ENCODE measurements around the gene ZFAND4.
A peak's percentile ranks its signal among the peaks of the same experiment; 100 is the strongest.
"Not testable (repeated sequence)": the region's sequence is repeated elsewhere in the genome, so short reads cannot be mapped to it uniquely, and the experiment has no call there.

The ZFAND4 gene

DNA sequence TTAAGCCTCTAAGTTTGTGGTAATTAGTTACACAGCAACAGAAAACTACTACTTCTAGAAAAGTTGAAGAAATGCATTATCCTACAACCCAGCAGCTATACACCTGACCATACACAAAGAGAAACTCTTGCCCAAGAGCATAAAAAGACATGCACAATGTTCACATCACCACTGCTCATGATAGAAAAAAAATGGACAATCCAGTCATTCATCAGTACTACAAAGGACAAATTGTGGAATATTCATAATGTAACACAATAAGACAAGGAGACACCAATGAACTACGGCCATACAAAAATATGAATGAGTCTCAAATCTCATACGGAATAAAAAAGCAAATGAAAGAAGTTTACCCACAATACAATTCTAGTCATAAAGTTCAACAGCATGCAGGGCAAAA lies 87.4 kb downstream of the ZFAND4 start:
- peaks cover 12% of the 10 kb centered on the region for H3K9me3 Mint-ChIP-seq
- ATAC-seq = no peak
- H3K4me1 Mint-ChIP-seq = peaks cover 43% of the 10 kb centered on the region
- H3K27ac Mint-ChIP-seq = no peak overlapping the region
- peaks cover 50% of the 10 kb centered on the region for H3K36me3 Mint-ChIP-seq
- H3K4me3 Mint-ChIP-seq = no peak overlapping the region
- no peaks in the 10 kb centered on the region for H3K27me3 Mint-ChIP-seq

DNA sequence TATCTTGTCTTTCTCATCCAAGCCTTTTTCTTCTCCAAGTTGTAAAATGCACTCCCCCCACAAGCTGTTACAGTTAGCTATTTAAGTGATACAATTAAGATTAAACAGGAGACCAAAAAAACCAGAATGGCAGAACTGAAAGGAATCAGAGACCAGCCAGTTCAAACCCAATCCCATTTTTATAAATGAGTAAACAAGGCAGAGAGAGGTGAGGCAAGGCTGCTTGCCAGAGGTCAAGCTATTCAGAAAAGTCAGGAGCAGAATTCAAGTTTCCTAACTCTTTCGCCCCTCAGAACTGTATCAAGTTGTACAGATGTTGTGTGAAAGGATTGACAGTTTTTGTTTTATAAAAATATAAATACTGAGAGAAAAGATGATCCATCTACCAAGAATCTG lies 90.2 kb downstream of the ZFAND4 start:
- Mint-ChIP-seq H3K4me3 (no peak overlapping the region), H3K9me3 (peaks cover 8% of the 10 kb centered on the region), H3K27ac (peak overlapping the region; percentile 92), H3K36me3 (peaks cover 35% of the 10 kb centered on the region), H3K4me1 (peaks cover 55% of the 10 kb centered on the region), H3K27me3 (no peaks in the 10 kb centered on the region)
- no peak for ATAC-seq

DNA sequence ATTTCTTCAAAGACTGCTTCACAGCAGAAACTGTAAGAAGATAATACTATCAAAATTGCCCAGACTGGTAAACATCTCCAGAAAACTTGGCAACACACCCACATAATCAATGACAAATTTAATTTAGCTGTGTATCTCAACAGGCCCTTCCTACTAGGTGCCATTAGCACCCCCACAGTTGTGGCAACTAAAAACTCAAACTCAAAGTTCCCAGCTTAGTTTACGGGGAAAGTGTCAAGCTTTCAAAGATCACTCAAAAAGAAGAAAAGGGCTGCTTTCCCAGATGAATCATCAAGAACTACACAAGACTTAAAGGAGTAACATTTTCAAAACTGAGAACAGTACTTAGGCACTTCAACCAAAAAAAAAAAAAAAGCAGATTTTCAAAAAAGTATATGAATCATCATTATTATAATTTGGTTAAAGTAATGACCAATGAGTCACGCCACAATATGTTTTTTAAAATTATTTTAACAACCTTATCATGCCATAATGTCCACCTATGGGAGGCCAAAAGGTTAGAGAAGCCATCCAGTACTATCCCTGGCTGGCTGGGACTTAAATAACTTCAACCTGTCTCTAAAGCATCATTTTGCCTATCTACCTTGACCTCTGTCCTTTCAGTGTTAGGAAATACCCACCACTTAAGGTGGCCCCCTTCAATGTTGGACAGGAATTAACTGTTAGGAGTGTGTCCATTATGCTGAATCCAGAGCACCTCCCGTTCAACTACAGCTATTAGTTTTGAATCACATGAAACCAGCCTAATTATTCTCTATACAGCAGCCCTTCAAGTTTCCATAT lies 90.8 kb downstream of the ZFAND4 start:
- peak overlapping the region; percentile 92 for H3K27ac Mint-ChIP-seq
- no peak overlapping the region for H3K4me3 Mint-ChIP-seq
- no peak for ATAC-seq
- peaks cover 55% of the 10 kb centered on the region for H3K4me1 Mint-ChIP-seq
- no peaks in the 10 kb centered on the region for H3K27me3 Mint-ChIP-seq
- H3K36me3 Mint-ChIP-seq = peaks cover 29% of the 10 kb centered on the region
- peaks cover 5% of the 10 kb centered on the region for H3K9me3 Mint-ChIP-seq

DNA sequence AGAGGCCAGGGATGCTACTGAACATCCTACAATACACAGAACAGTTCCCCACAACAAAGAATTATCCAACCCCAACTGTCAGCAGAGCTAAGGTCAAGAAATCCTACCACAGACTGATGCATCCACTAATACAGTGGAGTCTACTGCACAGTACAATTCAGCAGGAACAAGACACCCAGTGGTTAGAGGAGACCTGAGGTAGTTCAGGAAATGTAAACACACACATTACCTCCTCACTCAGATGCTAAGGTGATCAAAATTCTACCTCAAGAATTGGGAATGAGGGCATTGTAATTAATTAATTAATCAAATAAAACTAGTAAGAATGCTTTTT lies 91.4 kb downstream of the ZFAND4 start:
- peak; percentile 78 for ATAC-seq
- Mint-ChIP-seq H3K9me3 (peaks cover 3% of the 10 kb centered on the region), H3K36me3 (peaks cover 23% of the 10 kb centered on the region), H3K27ac (peak overlapping the region; percentile 92), H3K4me3 (peak overlapping the region; percentile 91), H3K27me3 (no peaks in the 10 kb centered on the region), H3K4me1 (peaks cover 55% of the 10 kb centered on the region)

DNA sequence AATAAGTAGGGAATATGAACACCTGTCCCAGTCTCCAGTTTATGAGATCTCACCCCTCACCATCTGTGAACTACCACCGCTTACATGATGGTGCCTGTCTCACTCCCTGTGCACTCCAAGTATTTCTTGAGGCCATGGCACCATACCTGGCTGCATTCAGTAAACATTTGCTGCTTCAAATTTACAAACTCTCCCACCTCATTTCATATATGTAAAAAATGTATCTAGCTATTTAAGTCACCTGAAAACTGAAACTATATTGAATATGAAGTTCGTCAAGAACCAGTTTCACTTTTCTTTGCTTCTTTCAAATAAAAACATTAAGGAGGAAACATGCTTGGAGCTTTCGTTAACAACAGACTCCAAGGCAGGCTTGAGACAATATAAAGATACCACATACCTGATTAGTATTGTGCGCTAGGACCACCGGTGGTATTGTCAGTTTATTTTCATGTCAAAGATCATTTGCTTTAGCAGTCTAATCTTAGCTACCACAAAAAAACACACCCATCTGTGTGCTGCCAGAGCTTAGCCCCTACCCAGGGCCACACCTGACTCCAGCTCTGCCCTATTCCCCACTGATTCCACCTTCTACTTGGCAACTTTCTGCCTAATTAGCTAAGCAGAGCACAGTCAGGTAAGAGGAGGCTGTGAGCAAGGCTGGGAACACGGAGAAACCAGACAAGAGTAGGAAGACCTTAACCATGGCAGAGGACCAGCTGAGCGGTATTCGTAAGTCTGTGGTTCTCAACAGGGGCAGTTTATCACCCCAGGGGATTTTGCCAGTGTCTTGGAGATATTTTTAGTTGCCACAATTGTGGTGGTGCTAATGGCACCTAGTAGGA lies 92.0 kb downstream of the ZFAND4 start:
- peaks cover 3% of the 10 kb centered on the region for H3K9me3 Mint-ChIP-seq
- H3K27me3 Mint-ChIP-seq = no peaks in the 10 kb centered on the region
- peak; percentile 88 for ATAC-seq
- peak overlapping the region; percentile 92 for H3K27ac Mint-ChIP-seq
- H3K36me3 Mint-ChIP-seq = peaks cover 19% of the 10 kb centered on the region
- H3K4me1 Mint-ChIP-seq = peaks cover 55% of the 10 kb centered on the region
- H3K4me3 Mint-ChIP-seq = peak overlapping the region; percentile 91

DNA sequence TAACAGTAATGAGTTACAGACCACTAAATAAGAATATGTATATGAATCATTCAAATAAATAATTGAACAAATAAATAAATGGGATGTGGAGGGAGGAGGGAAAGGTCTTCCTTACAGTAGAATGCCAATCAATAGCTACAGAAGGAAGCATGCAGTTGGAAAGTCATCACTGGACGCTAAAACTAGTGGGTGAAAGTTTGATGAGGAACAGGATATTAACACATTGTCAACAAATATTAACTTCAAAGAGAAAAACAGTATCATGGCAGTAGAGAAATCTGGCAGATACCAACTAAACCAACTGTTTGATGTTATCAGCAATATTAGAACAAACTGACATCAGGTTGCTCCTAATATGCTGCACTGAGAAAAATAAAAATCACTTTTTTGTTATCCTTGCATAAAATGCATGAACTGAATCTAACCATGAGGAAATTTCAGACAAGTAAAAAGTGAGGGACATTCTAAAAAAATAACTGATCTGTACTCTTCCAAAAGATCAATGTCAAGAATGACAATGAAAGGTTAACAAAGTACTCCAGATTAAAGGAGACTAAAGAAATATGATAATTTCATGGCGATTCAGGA lies 94.1 kb downstream of the ZFAND4 start:
- Mint-ChIP-seq H3K4me1 (peaks cover 46% of the 10 kb centered on the region), H3K27ac (peak overlapping the region; percentile 92), H3K9me3 (no peaks in the 10 kb centered on the region), H3K36me3 (peaks cover 2% of the 10 kb centered on the region), H3K4me3 (no peak overlapping the region), H3K27me3 (no peaks in the 10 kb centered on the region)
- no peak for ATAC-seq

DNA sequence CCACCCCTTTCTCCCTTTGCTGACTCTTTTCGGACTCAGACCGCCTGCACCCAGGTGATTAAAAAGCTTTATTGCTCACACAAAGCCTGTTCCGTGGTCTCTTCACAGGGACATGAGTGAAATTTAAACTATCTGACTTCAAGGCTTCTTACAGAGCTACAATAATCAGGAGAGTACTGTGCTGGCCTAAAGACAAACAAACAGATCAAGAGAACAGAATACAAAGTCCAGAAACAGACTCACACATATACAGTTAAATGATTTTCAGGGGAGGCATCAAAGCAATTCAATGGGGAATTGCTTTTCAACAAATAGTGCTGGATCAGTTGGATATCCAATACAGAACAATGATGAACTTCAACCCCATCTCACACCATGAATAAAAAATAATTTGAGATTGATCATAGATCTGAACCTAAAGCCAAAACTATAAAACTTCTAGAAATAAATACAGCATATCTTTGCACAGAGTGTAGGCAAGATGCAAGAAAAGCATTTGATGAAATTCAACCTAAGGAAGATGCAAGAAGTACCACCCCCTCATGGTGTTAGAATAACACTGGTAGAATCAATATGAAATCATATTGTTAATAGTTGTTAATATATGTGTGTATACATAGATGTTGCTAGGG lies 96.5 kb downstream of the ZFAND4 start:
- Mint-ChIP-seq H3K4me3 (no peak overlapping the region), H3K27ac (no peak overlapping the region), H3K36me3 (peaks cover 18% of the 10 kb centered on the region), H3K9me3 (peaks cover 6% of the 10 kb centered on the region), H3K4me1 (peaks cover 39% of the 10 kb centered on the region), H3K27me3 (no peaks in the 10 kb centered on the region)
- ATAC-seq = no peak

DNA sequence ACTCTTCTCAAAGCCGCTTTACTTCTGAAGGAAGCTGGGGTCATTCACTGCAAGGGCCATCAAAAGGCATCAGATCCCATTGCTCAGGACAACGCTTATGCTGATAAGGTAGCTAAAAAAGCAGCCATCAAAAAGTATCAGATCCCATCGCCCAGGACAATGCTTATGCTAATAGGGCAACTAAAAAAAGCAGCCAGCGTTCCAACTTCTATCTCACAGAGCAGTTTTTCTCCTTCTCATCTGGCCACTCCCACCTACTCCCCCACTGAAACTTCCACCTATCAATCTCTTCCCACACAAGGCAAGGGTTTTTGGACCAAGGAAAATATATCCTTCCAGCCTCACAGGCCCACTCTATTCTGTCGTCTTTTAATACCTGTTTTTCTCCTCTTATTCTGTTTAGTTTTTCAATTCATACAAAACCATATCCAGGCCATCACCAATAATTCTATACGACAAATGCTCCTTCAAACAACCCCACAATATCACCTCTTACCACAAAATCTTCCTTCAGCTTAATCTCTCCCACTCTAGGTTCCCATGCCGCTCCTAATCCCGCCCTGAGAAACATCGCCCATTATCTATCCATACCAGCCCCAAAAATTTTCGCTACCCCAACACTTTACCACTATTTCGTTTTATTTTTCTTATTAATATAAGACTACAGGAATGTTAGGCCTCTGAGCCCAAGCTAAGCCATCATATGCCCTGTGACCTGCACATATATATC lies 97.4 kb downstream of the ZFAND4 start:
- H3K4me3 Mint-ChIP-seq, H3K27me3 Mint-ChIP-seq, ATAC-seq, H3K9me3 Mint-ChIP-seq, H3K27ac Mint-ChIP-seq: not testable (repeated sequence)
- Mint-ChIP-seq H3K36me3 (peaks cover 20% of the 10 kb centered on the region), H3K4me1 (peaks cover 31% of the 10 kb centered on the region)

DNA sequence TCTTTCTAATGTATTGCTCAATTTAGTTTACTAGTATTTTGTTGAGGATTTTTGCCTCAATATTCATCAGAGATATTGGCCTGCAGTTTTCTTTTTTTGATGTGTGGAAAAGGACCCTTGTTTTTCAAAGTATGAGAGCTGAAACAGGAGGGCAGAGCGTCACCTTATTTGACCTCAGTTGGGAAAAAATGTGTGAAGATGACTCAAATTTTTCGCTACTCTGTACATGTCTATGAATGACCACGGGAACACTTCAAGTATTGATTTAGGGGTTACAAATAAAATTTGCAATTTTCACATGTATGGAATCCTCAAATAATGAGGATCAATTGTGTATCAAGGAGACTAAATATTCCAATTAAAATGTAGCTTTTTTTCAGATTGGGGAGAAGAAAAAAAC lies 103.1 kb downstream of the ZFAND4 start:
- Mint-ChIP-seq H3K4me1 (peaks cover 48% of the 10 kb centered on the region), H3K27ac (no peak overlapping the region)

DNA sequence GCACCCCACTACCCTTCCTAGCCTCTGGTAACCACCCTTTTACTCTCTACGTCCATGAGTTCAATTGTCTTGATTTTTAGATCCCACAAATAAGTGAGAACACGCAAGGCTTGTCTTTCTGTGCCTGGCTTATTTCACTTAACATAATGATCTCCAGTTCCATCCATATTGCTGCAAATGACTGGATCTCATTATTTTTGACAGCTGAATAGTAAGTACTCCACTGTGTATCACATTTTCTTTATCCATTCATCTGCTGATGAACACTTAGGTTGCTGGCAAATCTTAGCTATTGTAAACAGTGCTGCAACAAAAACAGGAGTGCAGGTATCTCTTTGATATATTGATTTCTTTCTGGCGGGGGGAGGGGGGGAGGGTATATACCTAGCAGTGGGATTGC lies 106.2 kb downstream of the ZFAND4 start:
- Mint-ChIP-seq H3K36me3 (peaks cover 23% of the 10 kb centered on the region), H3K27me3 (no peaks in the 10 kb centered on the region), H3K4me1 (peaks cover 54% of the 10 kb centered on the region), H3K4me3 (no peak overlapping the region), H3K27ac (no peak overlapping the region), H3K9me3 (no peaks in the 10 kb centered on the region)
- ATAC-seq = no peak

More for the DNA sequence above, 103.1 kb downstream of the ZFAND4 start:
- H3K27me3 Mint-ChIP-seq = no peaks in the 10 kb centered on the region
- ATAC-seq = no peak
- no peak overlapping the region for H3K4me3 Mint-ChIP-seq
- H3K36me3 Mint-ChIP-seq = peaks cover 32% of the 10 kb centered on the region
- peaks cover 6% of the 10 kb centered on the region for H3K9me3 Mint-ChIP-seq
